DND-41 (cell line): ENCODE data around the gene KCNH8.

Experiments
- ATAC-seq: fragments of 200-7000 bp; cut with Tn5 transposase; 3 replicates; pipeline ENCODE4 v1.9.1; 2021; ENCODE audit warnings: low read depth; ENCODE audit not compliant: insufficient read depth
- DNase-seq: peaks from one replicate; pipeline ENCODE4 v3.0.0-alpha.2; 2020
- H2AFZ ChIP-seq: 2 replicates; pipeline ENCODE4 v1.6.0; 2012; ENCODE audit warnings: low read depth, low read length
- H3K27ac ChIP-seq: 2 replicates; pipeline ENCODE4 v1.5.1; 2012; ENCODE audit warnings: low read length, inconsistent platforms
- H3K27me3 ChIP-seq: fragments of 200-600 bp; sonication (generic); 2 replicates; pipeline ENCODE4 v1.6.0; 2012; ENCODE audit warnings: low read length, mild to moderate bottlenecking, inconsistent platforms; ENCODE audit not compliant: insufficient read depth, poor library complexity
- H3K36me3 ChIP-seq: 2 replicates; pipeline ENCODE4 v1.5.1; 2012; ENCODE audit warnings: low read length, inconsistent platforms; ENCODE audit not compliant: insufficient read depth
- H3K4me1 ChIP-seq: 2 replicates; pipeline ENCODE4 v1.5.1; 2012; ENCODE audit warnings: mild to moderate bottlenecking, low read length; ENCODE audit not compliant: insufficient read depth
- H3K4me2 ChIP-seq: 2 replicates; pipeline ENCODE4 v1.6.0; 2012; ENCODE audit warnings: mild to moderate bottlenecking, moderate library complexity, low read length, inconsistent platforms; ENCODE audit not compliant: insufficient read depth
- H3K4me3 ChIP-seq, 2 experiments: fragments of 200-600 bp in 1 of 2; shearing (Covaris generic) in 1 of 2; 2 replicates each; pipeline ENCODE4 v1.5.1; 2012 to 2016; ENCODE audit warnings: inconsistent platforms in 2 of 2, low read length in 2 of 2, mild to moderate bottlenecking in 2 of 2, low read depth in 1 of 2, moderate library complexity in 1 of 2
- H3K79me2 ChIP-seq: 2 replicates; pipeline ENCODE4 v1.6.0; 2012; ENCODE audit warnings: low read length, inconsistent platforms; ENCODE audit not compliant: insufficient read depth
- H3K9ac ChIP-seq: 2 replicates; pipeline ENCODE4 v1.6.0; 2012; ENCODE audit warnings: low read depth, mild to moderate bottlenecking, inconsistent platforms, low read length, moderate library complexity
- H3K9me3 ChIP-seq: 2 replicates; pipeline ENCODE4 v1.5.1; 2012; ENCODE audit warnings: low read length, moderate library complexity, mild to moderate bottlenecking, inconsistent platforms; ENCODE audit not compliant: insufficient read depth, severe bottlenecking
- H4K20me1 ChIP-seq: 2 replicates; pipeline ENCODE4 v1.6.0; 2012; ENCODE audit warnings: low read length; ENCODE audit not compliant: insufficient read depth
- CTCF ChIP-seq: IDR thresholded peaks from 2 replicates; pipeline ENCODE4 v1.5.1; 2012; ENCODE audit warnings: borderline replicate concordance, low read length, moderate library complexity, mild to moderate bottlenecking; ENCODE audit not compliant: poor library complexity, severe bottlenecking; ENCODE audit errors: extremely low read depth
- EZH2 ChIP-seq: IDR thresholded peaks from 3 replicates; pipeline ENCODE4 v1.6.1; 2012; ENCODE audit warnings: borderline replicate concordance, low read depth, mild to moderate bottlenecking, moderate library complexity, low read length, inconsistent platforms; ENCODE audit not compliant: severe bottlenecking

KCNH8 gene

GRCh38 chr3:19146685-19147650 is 1.3 kb upstream of the KCNH8 start:
- Histone ChIP-seq H3K36me3 (no peaks in the 10 kb centered on the region), H3K27ac (peak overlapping the region; percentile 40; the same call in 1 of the 2 replicates), H2AFZ (peak overlapping the region; percentile 90), H3K9ac (peak overlapping the region; percentile 47), H4K20me1 (no peaks in the 10 kb centered on the region), H3K27me3 (peaks cover 11% of the 10 kb centered on the region), H3K79me2 (no peaks in the 10 kb centered on the region), H3K4me1 (peaks cover 22% of the 10 kb centered on the region), H3K9me3 (peaks cover 4% of the 10 kb centered on the region), H3K4me3 (peak overlapping the region; percentile 72 to 75), H3K4me2 (peak overlapping the region; percentile 88)
- peak; percentile 64 for TF ChIP-seq CTCF
- no peak for TF ChIP-seq EZH2
- ATAC-seq (peak; percentile 88), DNase-seq (peak; percentile 91)

GRCh38 chr3:19148768-19149091 is 420 bp downstream of the KCNH8 start:
- H3K4me2 ChIP-seq: no peak overlapping the region
- H3K27me3 ChIP-seq: peaks cover 11% of the 10 kb centered on the region
- H3K9ac ChIP-seq: no peak overlapping the region
- H3K9me3 ChIP-seq: peaks cover 4% of the 10 kb centered on the region
- no peak overlapping the region for H3K27ac ChIP-seq
- H3K4me1 ChIP-seq: peaks cover 22% of the 10 kb centered on the region
- no peaks in the 10 kb centered on the region for H4K20me1 ChIP-seq
- no peaks in the 10 kb centered on the region for H3K79me2 ChIP-seq
- H3K36me3 ChIP-seq: no peaks in the 10 kb centered on the region
- ATAC-seq: no peak
- H3K4me3 ChIP-seq: no peak overlapping the region
- no peak for DNase-seq
- TF ChIP-seq EZH2: no peak
- TF ChIP-seq CTCF: no peak
- no peak overlapping the region for H2AFZ ChIP-seq

- H3K36me3 ChIP-seq: no peaks in the 10 kb centered on the region
- DNase-seq: peak; percentile 66
- H3K4me3 ChIP-seq: no peak overlapping the region
- H4K20me1 ChIP-seq: no peaks in the 10 kb centered on the region
- H3K9ac ChIP-seq: no peak overlapping the region
- ATAC-seq: 0 out of 3 replicates have a peak, but pooled peaks have one; percentile 20
- no peaks in the 10 kb centered on the region for H3K79me2 ChIP-seq
- H3K27me3 ChIP-seq: peaks cover 11% of the 10 kb centered on the region
- H2AFZ ChIP-seq: no peak overlapping the region
- H3K27ac ChIP-seq: no peak overlapping the region
- peaks cover 4% of the 10 kb centered on the region for H3K9me3 ChIP-seq
- H3K4me2 ChIP-seq: no peak overlapping the region
- TF ChIP-seq CTCF (no peak), EZH2 (no peak)
- peaks cover 22% of the 10 kb centered on the region for H3K4me1 ChIP-seq
Measured at GRCh38 chr3:19149368-19149767, 1.1 kb downstream of the KCNH8 start.
